GM23338 (cell line): ENCODE measurements around the gene USH1C. TPM values are rescaled to one million over a fixed set of nuclear protein-coding genes. Genes with fewer than 3 reads are reported as not detected.

Experiments
- ATAC-seq: fragments of 200-7000 bp; cut with Tn5 transposase; 3 replicates; pipeline ENCODE4 v1.9.1; 2020
- DNase-seq: peaks from one replicate; pipeline ENCODE4 v3.0.0-alpha.2; 2015; ENCODE audit warnings: low spot score
- H2AFZ ChIP-seq: fragments of 200-600 bp; sonication (generic); 2 replicates; pipeline ENCODE4 v1.8.0; 2016; ENCODE audit warnings: antibody characterized with exemption, mild to moderate bottlenecking, moderate library complexity
- H3F3A ChIP-seq: fragments of 200-600 bp; sonication (generic); replicated peaks from 2 replicates; pipeline ENCODE4 v1.8.0; 2017; ENCODE audit warnings: antibody characterized with exemption, mixed run types, low read depth
- H3K27ac ChIP-seq: fragments of 200-600 bp; sonication (generic); 2 replicates; pipeline ENCODE4 v1.6.1; 2016; ENCODE audit warnings: low read depth
- H3K27me3 ChIP-seq: fragments of 200-600 bp; sonication (generic); 2 replicates; pipeline ENCODE4 v1.8.0; 2016; ENCODE audit warnings: mild to moderate bottlenecking, mixed run types, moderate library complexity; ENCODE audit not compliant: insufficient read depth
- H3K36me3 ChIP-seq: fragments of 200-600 bp; sonication (generic); 2 replicates; pipeline ENCODE4 v1.8.0; 2016; ENCODE audit warnings: mild to moderate bottlenecking; ENCODE audit not compliant: insufficient read depth
- H3K4me1 ChIP-seq: fragments of 200-600 bp; sonication (generic); 2 replicates; pipeline ENCODE4 v1.8.0; 2016; ENCODE audit warnings: mild to moderate bottlenecking, moderate library complexity; ENCODE audit not compliant: insufficient read depth
- H3K4me2 ChIP-seq: fragments of 200-600 bp; sonication (generic); 2 replicates; pipeline ENCODE4 v1.7.1; 2017; ENCODE audit warnings: mixed run types
- H3K4me3 ChIP-seq: fragments of 200-600 bp; sonication (generic); 2 replicates; pipeline ENCODE4 v1.6.1; 2016; ENCODE audit warnings: mixed run types
- H3K79me2 ChIP-seq: fragments of 200-600 bp; sonication (generic); replicated peaks from 2 replicates; pipeline ENCODE4 v1.8.0; 2017; ENCODE audit warnings: mild to moderate bottlenecking; ENCODE audit not compliant: insufficient read depth
- H3K9me2 ChIP-seq: fragments of 200-600 bp; sonication (generic); 2 replicates; pipeline ENCODE4 v1.8.0; 2017; ENCODE audit not compliant: insufficient read depth
- H4K20me1 ChIP-seq: fragments of 200-600 bp; sonication (generic); replicated peaks from 2 replicates; pipeline ENCODE4 v1.8.0; 2017; ENCODE audit warnings: mild to moderate bottlenecking; ENCODE audit not compliant: insufficient read depth
- H3K27ac Mint-ChIP-seq: 2 replicates; pipeline ENCODE4 v1.8.0; 2020; ENCODE audit warnings: inconsistent platforms, mild to moderate bottlenecking, moderate library complexity, mixed read lengths
- H3K27me3 Mint-ChIP-seq: 3 replicates; pipeline ENCODE4 v1.8.0; 2022; ENCODE audit warnings: low read depth, mild to moderate bottlenecking, moderate library complexity, mixed read lengths, inconsistent platforms; ENCODE audit not compliant: insufficient read depth, poor library complexity
- H3K36me3 Mint-ChIP-seq: 3 replicates; pipeline ENCODE4 v1.8.0; 2021; ENCODE audit warnings: low read depth, mild to moderate bottlenecking, inconsistent platforms, moderate library complexity, mixed read lengths
- H3K4me1 Mint-ChIP-seq: 3 replicates; pipeline ENCODE4 v1.8.0; 2020; ENCODE audit warnings: mild to moderate bottlenecking, inconsistent platforms, mixed read lengths
- H3K4me3 Mint-ChIP-seq: 3 replicates; pipeline ENCODE4 v1.8.0; 2021; ENCODE audit warnings: moderate library complexity, mild to moderate bottlenecking, inconsistent platforms, mixed read lengths
- H3K9me3 Mint-ChIP-seq: 3 replicates; pipeline ENCODE4 v1.8.0; 2020; ENCODE audit warnings: moderate library complexity, mild to moderate bottlenecking, inconsistent platforms, mixed read lengths
- EZH2 ChIP-seq: fragments of 200-600 bp; sonication (generic); IDR thresholded peaks from one replicate; pipeline ENCODE4 v1.8.0; 2017; ENCODE audit warnings: antibody characterized with exemption, mild to moderate bottlenecking, low read depth; ENCODE audit not compliant: unreplicated experiment
- EZH2phosphoT487 ChIP-seq: fragments of 200-600 bp; sonication (generic); IDR thresholded peaks from one replicate; pipeline ENCODE4 v1.8.1; 2018; ENCODE audit warnings: antibody characterized with exemption; ENCODE audit not compliant: unreplicated experiment
- POLR2AphosphoS5 ChIP-seq: IDR thresholded peaks from 2 replicates; pipeline ENCODE4 v1.6.1; 2016; ENCODE audit warnings: antibody characterized with exemption, low read depth
- ZNF331 ChIP-seq: fragments of 250-450 bp; sonication (Bioruptor Pico); IDR thresholded peaks from 2 replicates; pipeline ENCODE4 v1.5.0; 2020; ENCODE audit warnings: low read depth, mild to moderate bottlenecking, moderate library complexity
- polyA plus RNA-seq: library from polyadenylated mRNA; unstranded; fragments of >200 nt; fragmentation: Nextera tagmentation; extraction: Ambion mirVana; gene quantifications from 2 replicates; pipeline ENCODE4 v1.2.1, GENCODE V29; 2016
- total RNA-seq: library from RNA; depleted of rRNA; stranded (reverse); fragments of >200 nt; shearing (Covaris generic); gene quantifications from 2 replicates; pipeline ENCODE4 v1.2.3, GENCODE V29; 2014
- TF ChIP-seq, protein P1 (sequence below): IDR thresholded peaks from one replicate; pipeline ENCODE4 v1.6.1; 2018; ENCODE audit warnings: antibody characterized with exemption; ENCODE audit not compliant: unreplicated experiment
- TF ChIP-seq, protein P2 (sequence below): fragments of 250-450 bp; sonication (Bioruptor Pico); IDR thresholded peaks from 2 replicates; pipeline ENCODE4 v1.5.0; 2020; ENCODE audit warnings: mild to moderate bottlenecking, moderate library complexity
- TF ChIP-seq, protein P3 (sequence below): IDR thresholded peaks from 2 replicates; pipeline ENCODE4 v1.6.1; 2016; ENCODE audit warnings: antibody characterized with exemption

The USH1C gene
- total and polyA plus RNA-seq, 2 experiments from 2014 or later: 1.3 to 1.8 TPM

DNA sequence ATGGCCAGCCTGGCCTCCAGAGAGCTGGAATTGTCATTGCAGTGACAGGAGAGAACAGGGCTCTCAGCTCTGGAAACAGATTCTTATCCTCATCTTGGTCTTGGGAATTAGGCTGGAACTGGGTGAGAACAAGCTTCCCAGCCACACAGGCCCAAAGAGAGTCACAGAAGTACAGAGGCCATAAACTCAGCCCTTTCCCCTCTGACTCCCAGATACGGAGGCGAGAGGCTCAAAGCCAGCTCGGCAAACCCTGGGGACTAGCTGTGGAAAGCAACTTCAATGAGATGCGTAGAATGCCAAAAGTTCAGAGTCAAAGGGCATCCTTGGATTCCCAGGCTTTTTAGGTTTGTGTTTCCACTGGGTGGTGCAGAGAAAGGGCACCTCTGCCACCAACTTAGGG lies 53.3 kb downstream of the USH1C start:
- no peaks in the 10 kb centered on the region for H3K27me3 ChIP-seq
- H3F3A ChIP-seq: no peaks in the 10 kb centered on the region
- H3K9me2 ChIP-seq: no peaks in the 10 kb centered on the region
- no peak overlapping the region for H3K4me2 ChIP-seq
- TF ChIP-seq ZNF331 (CRISPR knock-in tag) (no peak), EZH2 (no peak), POLR2AphosphoS5 (no peak), EZH2phosphoT487 (no peak)
- TF ChIP-seq, protein P1, sequence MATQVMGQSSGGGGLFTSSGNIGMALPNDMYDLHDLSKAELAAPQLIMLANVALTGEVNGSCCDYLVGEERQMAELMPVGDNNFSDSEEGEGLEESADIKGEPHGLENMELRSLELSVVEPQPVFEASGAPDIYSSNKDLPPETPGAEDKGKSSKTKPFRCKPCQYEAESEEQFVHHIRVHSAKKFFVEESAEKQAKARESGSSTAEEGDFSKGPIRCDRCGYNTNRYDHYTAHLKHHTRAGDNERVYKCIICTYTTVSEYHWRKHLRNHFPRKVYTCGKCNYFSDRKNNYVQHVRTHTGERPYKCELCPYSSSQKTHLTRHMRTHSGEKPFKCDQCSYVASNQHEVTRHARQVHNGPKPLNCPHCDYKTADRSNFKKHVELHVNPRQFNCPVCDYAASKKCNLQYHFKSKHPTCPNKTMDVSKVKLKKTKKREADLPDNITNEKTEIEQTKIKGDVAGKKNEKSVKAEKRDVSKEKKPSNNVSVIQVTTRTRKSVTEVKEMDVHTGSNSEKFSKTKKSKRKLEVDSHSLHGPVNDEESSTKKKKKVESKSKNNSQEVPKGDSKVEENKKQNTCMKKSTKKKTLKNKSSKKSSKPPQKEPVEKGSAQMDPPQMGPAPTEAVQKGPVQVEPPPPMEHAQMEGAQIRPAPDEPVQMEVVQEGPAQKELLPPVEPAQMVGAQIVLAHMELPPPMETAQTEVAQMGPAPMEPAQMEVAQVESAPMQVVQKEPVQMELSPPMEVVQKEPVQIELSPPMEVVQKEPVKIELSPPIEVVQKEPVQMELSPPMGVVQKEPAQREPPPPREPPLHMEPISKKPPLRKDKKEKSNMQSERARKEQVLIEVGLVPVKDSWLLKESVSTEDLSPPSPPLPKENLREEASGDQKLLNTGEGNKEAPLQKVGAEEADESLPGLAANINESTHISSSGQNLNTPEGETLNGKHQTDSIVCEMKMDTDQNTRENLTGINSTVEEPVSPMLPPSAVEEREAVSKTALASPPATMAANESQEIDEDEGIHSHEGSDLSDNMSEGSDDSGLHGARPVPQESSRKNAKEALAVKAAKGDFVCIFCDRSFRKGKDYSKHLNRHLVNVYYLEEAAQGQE: no peak
- TF ChIP-seq, protein P2, sequence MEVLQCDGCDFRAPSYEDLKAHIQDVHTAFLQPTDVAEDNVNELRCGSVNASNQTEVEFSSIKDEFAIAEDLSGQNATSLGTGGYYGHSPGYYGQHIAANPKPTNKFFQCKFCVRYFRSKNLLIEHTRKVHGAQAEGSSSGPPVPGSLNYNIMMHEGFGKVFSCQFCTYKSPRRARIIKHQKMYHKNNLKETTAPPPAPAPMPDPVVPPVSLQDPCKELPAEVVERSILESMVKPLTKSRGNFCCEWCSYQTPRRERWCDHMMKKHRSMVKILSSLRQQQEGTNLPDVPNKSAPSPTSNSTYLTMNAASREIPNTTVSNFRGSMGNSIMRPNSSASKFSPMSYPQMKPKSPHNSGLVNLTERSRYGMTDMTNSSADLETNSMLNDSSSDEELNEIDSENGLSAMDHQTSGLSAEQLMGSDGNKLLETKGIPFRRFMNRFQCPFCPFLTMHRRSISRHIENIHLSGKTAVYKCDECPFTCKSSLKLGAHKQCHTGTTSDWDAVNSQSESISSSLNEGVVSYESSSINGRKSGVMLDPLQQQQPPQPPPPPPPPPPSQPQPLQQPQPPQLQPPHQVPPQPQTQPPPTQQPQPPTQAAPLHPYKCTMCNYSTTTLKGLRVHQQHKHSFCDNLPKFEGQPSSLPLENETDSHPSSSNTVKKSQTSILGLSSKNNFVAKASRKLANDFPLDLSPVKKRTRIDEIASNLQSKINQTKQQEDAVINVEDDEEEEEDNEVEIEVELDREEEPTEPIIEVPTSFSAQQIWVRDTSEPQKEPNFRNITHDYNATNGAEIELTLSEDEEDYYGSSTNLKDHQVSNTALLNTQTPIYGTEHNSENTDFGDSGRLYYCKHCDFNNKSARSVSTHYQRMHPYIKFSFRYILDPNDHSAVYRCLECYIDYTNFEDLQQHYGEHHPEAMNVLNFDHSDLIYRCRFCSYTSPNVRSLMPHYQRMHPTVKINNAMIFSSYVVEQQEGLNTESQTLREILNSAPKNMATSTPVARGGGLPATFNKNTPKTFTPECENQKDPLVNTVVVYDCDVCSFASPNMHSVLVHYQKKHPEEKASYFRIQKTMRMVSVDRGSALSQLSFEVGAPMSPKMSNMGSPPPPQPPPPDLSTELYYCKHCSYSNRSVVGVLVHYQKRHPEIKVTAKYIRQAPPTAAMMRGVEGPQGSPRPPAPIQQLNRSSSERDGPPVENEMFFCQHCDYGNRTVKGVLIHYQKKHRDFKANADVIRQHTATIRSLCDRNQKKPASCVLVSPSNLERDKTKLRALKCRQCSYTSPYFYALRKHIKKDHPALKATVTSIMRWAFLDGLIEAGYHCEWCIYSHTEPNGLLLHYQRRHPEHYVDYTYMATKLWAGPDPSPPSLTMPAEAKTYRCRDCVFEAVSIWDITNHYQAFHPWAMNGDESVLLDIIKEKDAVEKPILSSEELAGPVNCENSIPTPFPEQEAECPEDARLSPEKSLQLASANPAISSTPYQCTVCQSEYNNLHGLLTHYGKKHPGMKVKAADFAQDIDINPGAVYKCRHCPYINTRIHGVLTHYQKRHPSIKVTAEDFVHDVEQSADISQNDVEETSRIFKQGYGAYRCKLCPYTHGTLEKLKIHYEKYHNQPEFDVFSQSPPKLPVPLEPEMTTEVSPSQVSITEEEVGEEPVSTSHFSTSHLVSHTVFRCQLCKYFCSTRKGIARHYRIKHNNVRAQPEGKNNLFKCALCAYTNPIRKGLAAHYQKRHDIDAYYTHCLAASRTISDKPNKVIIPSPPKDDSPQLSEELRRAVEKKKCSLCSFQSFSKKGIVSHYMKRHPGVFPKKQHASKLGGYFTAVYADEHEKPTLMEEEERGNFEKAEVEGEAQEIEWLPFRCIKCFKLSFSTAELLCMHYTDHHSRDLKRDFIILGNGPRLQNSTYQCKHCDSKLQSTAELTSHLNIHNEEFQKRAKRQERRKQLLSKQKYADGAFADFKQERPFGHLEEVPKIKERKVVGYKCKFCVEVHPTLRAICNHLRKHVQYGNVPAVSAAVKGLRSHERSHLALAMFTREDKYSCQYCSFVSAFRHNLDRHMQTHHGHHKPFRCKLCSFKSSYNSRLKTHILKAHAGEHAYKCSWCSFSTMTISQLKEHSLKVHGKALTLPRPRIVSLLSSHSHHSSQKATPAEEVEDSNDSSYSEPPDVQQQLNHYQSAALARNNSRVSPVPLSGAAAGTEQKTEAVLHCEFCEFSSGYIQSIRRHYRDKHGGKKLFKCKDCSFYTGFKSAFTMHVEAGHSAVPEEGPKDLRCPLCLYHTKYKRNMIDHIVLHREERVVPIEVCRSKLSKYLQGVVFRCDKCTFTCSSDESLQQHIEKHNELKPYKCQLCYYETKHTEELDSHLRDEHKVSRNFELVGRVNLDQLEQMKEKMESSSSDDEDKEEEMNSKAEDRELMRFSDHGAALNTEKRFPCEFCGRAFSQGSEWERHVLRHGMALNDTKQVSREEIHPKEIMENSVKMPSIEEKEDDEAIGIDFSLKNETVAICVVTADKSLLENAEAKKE: no peak
- TF ChIP-seq, protein P3, sequence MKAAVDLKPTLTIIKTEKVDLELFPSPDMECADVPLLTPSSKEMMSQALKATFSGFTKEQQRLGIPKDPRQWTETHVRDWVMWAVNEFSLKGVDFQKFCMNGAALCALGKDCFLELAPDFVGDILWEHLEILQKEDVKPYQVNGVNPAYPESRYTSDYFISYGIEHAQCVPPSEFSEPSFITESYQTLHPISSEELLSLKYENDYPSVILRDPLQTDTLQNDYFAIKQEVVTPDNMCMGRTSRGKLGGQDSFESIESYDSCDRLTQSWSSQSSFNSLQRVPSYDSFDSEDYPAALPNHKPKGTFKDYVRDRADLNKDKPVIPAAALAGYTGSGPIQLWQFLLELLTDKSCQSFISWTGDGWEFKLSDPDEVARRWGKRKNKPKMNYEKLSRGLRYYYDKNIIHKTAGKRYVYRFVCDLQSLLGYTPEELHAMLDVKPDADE: no peak
- Mint-ChIP-seq H3K27me3 (peaks cover 4% of the 10 kb centered on the region), H3K27ac (no peak overlapping the region), H3K9me3 (no peaks in the 10 kb centered on the region), H3K36me3 (no peaks in the 10 kb centered on the region), H3K4me3 (no peak overlapping the region), H3K4me1 (no peaks in the 10 kb centered on the region; the same call in 2 of the 3 replicates)
- no peak overlapping the region for H2AFZ ChIP-seq
- H3K79me2 ChIP-seq: no peaks in the 10 kb centered on the region
- H3K4me3 ChIP-seq: no peak overlapping the region
- no peak overlapping the region for H3K27ac ChIP-seq
- no peak for DNase-seq
- ATAC-seq: no peak
- H3K36me3 ChIP-seq: no peaks in the 10 kb centered on the region
- H3K4me1 ChIP-seq: no peaks in the 10 kb centered on the region
- no peaks in the 10 kb centered on the region for H4K20me1 ChIP-seq
